PFSK-1 (cell line): Measurements from ENCODE around the gene KBTBD4.

Experiments
- POLR2AphosphoS5 ChIP-seq: IDR thresholded peaks from 2 replicates; pipeline ENCODE4 v1.6.1; 2012; ENCODE audit warnings: low read depth, mild to moderate bottlenecking, control low read depth, low read length, moderate library complexity
- REST ChIP-seq, 2 experiments: IDR thresholded peaks; 2 replicates each; pipeline versions ENCODE4 v1.6.1 to v1.8.0; 2011 to 2012; ENCODE audit warnings: low read depth in 2 of 2, low read length in 2 of 2, control low read depth in 1 of 2, inconsistent platforms in 1 of 2, mild to moderate bottlenecking in 1 of 2, moderate library complexity in 1 of 2; ENCODE audit not compliant: insufficient read depth in 1 of 2
- SIN3A ChIP-seq: IDR thresholded peaks from 2 replicates; pipeline ENCODE4 v1.6.1; 2012; ENCODE audit warnings: mild to moderate bottlenecking, low read length, moderate library complexity, borderline replicate concordance; ENCODE audit not compliant: insufficient read depth
- TAF1 ChIP-seq: IDR thresholded peaks from 2 replicates; pipeline ENCODE4 v1.6.1; 2012; ENCODE audit warnings: low read length, control low read depth, borderline replicate concordance; ENCODE audit not compliant: insufficient read depth

GRCh38 chr11:47586098-47586855, 7.5 kb upstream of the KBTBD4 start, which contains the start of gene FAM180B:
- TF ChIP-seq REST (IDR thresholded peaks at IDR 0.05; ENCODE audit: insufficient read depth in 1 of 2, low read depth in 2 of 2, low read length in 2 of 2) = no peak
- TF ChIP-seq POLR2AphosphoS5 = no peak
- TF ChIP-seq TAF1 = no peak
- TF ChIP-seq SIN3A = no peak
